IMR-90 (cell line): ENCODE data around the gene EML6. TPM values are rescaled to one million over a fixed set of nuclear protein-coding genes. Genes with fewer than 3 reads are reported as not detected.

Source experiments
- ATAC-seq: fragments of 200-7000 bp; cut with Tn5 transposase; 2 replicates; pipeline ENCODE4 v1.9.1; 2020; ENCODE audit warnings: low read depth, mild to moderate bottlenecking, moderate library complexity
- BruUV-seq: library from RNA; stranded (reverse); fragments of 400-500 nt; replicated peaks from 2 replicates; lab custom pipeline; 2021; lab: Mats Ljungman, UMichigan
- CTCF ChIA-PET: fragments of 300-600 bp; formaldehyde crosslinking; extraction: SDS; loops from one replicate; lab custom pipeline; 2021; ENCODE audit warnings: antibody characterized with exemption; lab: Yijun Ruan, JAX
- POLR2A ChIA-PET: fragments of 300-600 bp; sonication (Branson Sonifier 250); formaldehyde crosslinking; loops from one replicate; lab custom pipeline; 2022; ENCODE audit warnings: antibody characterized with exemption; ENCODE audit not compliant: unreplicated experiment; lab: Charles Lee
- DNase-seq: peaks from one replicate; pipeline ENCODE4 v3.0.0; 2013
- H2AFZ ChIP-seq: replicated peaks from 2 replicates; pipeline ENCODE3; 2013; ENCODE audit warnings: low read length, mild to moderate bottlenecking; ENCODE audit not compliant: poor library complexity
- H2AK5ac ChIP-seq: 2 replicates; pipeline ENCODE4 v1.6.1; 2013; ENCODE audit warnings: low read depth, low read length, inconsistent platforms
- H2AK9ac ChIP-seq: replicated peaks from 2 replicates; pipeline ENCODE3; 2013; ENCODE audit warnings: mild to moderate bottlenecking, low read depth, low read length, moderate library complexity; ENCODE audit not compliant: poor library complexity
- H2BK120ac ChIP-seq: 2 replicates; pipeline ENCODE4 v1.6.1; 2013; ENCODE audit warnings: low read depth, low read length, inconsistent platforms
- H2BK15ac ChIP-seq: 3 replicates; pipeline ENCODE4 v1.6.1; 2013; ENCODE audit warnings: low read depth, low read length, inconsistent platforms
- H2BK20ac ChIP-seq: 2 replicates; pipeline ENCODE4 v1.6.1; 2013; ENCODE audit warnings: low read depth, mild to moderate bottlenecking, inconsistent platforms, low read length, moderate library complexity
- H2BK5ac ChIP-seq: 2 replicates; pipeline ENCODE4 v1.6.1; 2013; ENCODE audit warnings: mild to moderate bottlenecking, low read depth, low read length, inconsistent platforms; ENCODE audit not compliant: poor library complexity, severe bottlenecking
- H3K14ac ChIP-seq: replicated peaks from 2 replicates; pipeline ENCODE4 v1.6.1; 2013; ENCODE audit warnings: low read depth, low read length, inconsistent platforms
- H3K18ac ChIP-seq: 2 replicates; pipeline ENCODE4 v1.6.1; 2013; ENCODE audit warnings: low read depth, low read length, control low read depth
- H3K23ac ChIP-seq: 2 replicates; pipeline ENCODE4 v1.6.1; 2013; ENCODE audit warnings: low read depth, low read length, inconsistent platforms
- H3K27ac ChIP-seq: 2 replicates; pipeline ENCODE4 v1.5.1; 2013; ENCODE audit warnings: mild to moderate bottlenecking, control low read depth, low read length; ENCODE audit not compliant: insufficient read depth
- H3K27me3 ChIP-seq: 2 replicates; pipeline ENCODE4 v1.6.1; 2013; ENCODE audit warnings: low read length; ENCODE audit not compliant: control insufficient read depth, insufficient read depth
- H3K36me3 ChIP-seq: 2 replicates; pipeline ENCODE4 v1.6.1; 2013; ENCODE audit warnings: low read length, mixed read lengths; ENCODE audit not compliant: control insufficient read depth, insufficient read depth
- H3K4ac ChIP-seq: 2 replicates; pipeline ENCODE4 v1.6.1; 2013; ENCODE audit warnings: low read depth, low read length, inconsistent platforms
- H3K4me1 ChIP-seq: 2 replicates; pipeline ENCODE4 v1.6.1; 2013; ENCODE audit warnings: low read length, mixed read lengths; ENCODE audit not compliant: control insufficient read depth, insufficient read depth
- H3K4me2 ChIP-seq: 2 replicates; pipeline ENCODE4 v1.6.1; 2013; ENCODE audit warnings: low read depth, mild to moderate bottlenecking, control low read depth, low read length, moderate library complexity
- H3K4me3 ChIP-seq: 2 replicates; pipeline ENCODE4 v1.5.1; 2013; ENCODE audit warnings: low read depth, mild to moderate bottlenecking, control low read depth, low read length, moderate library complexity; ENCODE audit not compliant: insufficient read depth
- H3K56ac ChIP-seq: 2 replicates; pipeline ENCODE4 v1.6.1; 2013; ENCODE audit warnings: low read length, inconsistent platforms; ENCODE audit not compliant: insufficient read depth; ENCODE audit errors: extremely low read depth
- H3K79me1 ChIP-seq, 2 experiments: 2 replicates each; pipeline ENCODE4 v1.6.1; 2013; ENCODE audit warnings: low read length in 2 of 2, inconsistent platforms in 1 of 2, low read depth in 1 of 2
- H3K9ac ChIP-seq: 2 replicates; pipeline ENCODE4 v1.6.1; 2013; ENCODE audit warnings: low read depth, low read length, control low read depth
- H3K9me1 ChIP-seq: 2 replicates; pipeline ENCODE4 v1.6.1; 2013; ENCODE audit warnings: low read length, inconsistent platforms; ENCODE audit not compliant: insufficient read depth
- H3K9me3 ChIP-seq: 2 replicates; pipeline ENCODE4 v1.6.1; 2013; ENCODE audit warnings: low read length; ENCODE audit not compliant: control insufficient read depth, insufficient read depth
- H4K20me1 ChIP-seq: 2 replicates; pipeline ENCODE4 v1.6.1; 2013; ENCODE audit warnings: low read length, inconsistent platforms; ENCODE audit not compliant: insufficient read depth
- H4K5ac ChIP-seq: 2 replicates; pipeline ENCODE4 v1.6.1; 2013; ENCODE audit warnings: mild to moderate bottlenecking, low read depth, low read length, control low read depth
- H4K8ac ChIP-seq, 2 experiments: 2 replicates each; pipeline ENCODE4 v1.6.1; 2013; ENCODE audit warnings: low read depth in 2 of 2, low read length in 2 of 2, control low read depth in 1 of 2, inconsistent platforms in 1 of 2
- H4K91ac ChIP-seq: 2 replicates; pipeline ENCODE4 v1.6.1; 2013; ENCODE audit warnings: low read depth, low read length, inconsistent platforms; ENCODE audit not compliant: insufficient read depth
- FOS ChIP-seq: fragments of 150-350 bp; IDR thresholded peaks from 2 replicates; pipeline ENCODE4 v1.6.1; 2016; ENCODE audit warnings: low read depth, low read length
- MAFK ChIP-seq: IDR thresholded peaks from 2 replicates; pipeline ENCODE4 v1.6.1; 2012; ENCODE audit warnings: low read depth, low read length, improper control_type of control experiment
- dilution Hi-C: fragments of 300-500 bp; cut with HindIII; formaldehyde crosslinking; loops from one replicate; pipeline ENCODE4 v1.14.3; 2018; ENCODE audit warnings: low sequenced_read_pairs; ENCODE audit not compliant: unreplicated experiment
- in situ Hi-C: fragments of 300-500 bp; cut with MboI; formaldehyde crosslinking; loops from 3 replicates; pipeline ENCODE4 v1.14.3; 2019; ENCODE audit warnings: low sequenced_read_pairs, inconsistent platforms, mixed read lengths
- intact Hi-C: fragments of 100-400 bp; cut with micrococcal nuclease; formaldehyde crosslinking; loops from 2 replicates; pipeline ENCODE4 v1.10.0; 2022
- polyA plus RNA-seq, 3 experiments: library from polyadenylated mRNA; depleted of rRNA; stranded (reverse); fragments of >200 nt; gene quantifications; 2 replicates each; pipeline ENCODE4 v1.2.3, GENCODE V29; 2012; ENCODE audit warnings: low replicate concordance in 1 of 3
- total RNA-seq: library from RNA; depleted of rRNA; stranded (reverse); fragments of >200 nt; gene quantifications from 2 replicates; pipeline ENCODE4 v1.2.3, GENCODE V29; 2012

Gene EML6
- total and polyA plus RNA-seq, 2 of the 4 experiments (the other 2 are of a cell fraction): 0.18 to 0.19 TPM

DNA sequence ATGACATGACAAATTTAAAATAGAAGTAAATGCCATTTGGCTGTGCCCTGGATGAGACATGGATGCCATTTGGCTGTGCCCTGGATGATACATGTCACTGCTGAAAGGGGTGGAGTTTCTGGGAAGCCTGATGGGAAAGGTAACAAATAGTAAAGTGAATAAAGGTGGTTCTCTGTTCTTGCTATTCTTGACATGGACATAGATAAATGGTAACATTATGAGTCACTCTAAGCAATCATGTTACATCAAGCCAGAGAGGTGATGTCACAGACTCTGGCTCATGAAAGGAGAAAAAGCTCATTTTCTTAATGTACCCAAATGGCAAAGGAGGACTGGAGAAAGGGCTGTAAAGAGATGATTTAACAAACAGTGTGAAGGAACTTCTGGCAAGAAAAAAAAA, 86.4 kb downstream of the EML6 start:
- no peak overlapping the region for H2BK5ac ChIP-seq
- no TSS peak for BruUV-seq
- no peaks in the 10 kb centered on the region for H3K9me1 ChIP-seq
- no peaks in the 10 kb centered on the region for H3K79me1 ChIP-seq
- no peak overlapping the region for H2BK20ac ChIP-seq
- no peaks in the 10 kb centered on the region for H3K9me3 ChIP-seq
- H2AFZ ChIP-seq: no peak overlapping the region
- no peak overlapping the region for H2BK15ac ChIP-seq
- no peak overlapping the region for H2AK5ac ChIP-seq
- no peak overlapping the region for H3K56ac ChIP-seq
- no peaks in the 10 kb centered on the region for H4K20me1 ChIP-seq
- H3K4me3 ChIP-seq: no peak overlapping the region
- no peak overlapping the region for H3K4me2 ChIP-seq
- ChIA-PET POLR2A (no interaction called here), CTCF (no interaction called here)
- H2AK9ac ChIP-seq: no peak overlapping the region
- no peak overlapping the region for H3K9ac ChIP-seq
- no peak overlapping the region for H3K4ac ChIP-seq
- H4K8ac ChIP-seq: no peak overlapping the region
- no peaks in the 10 kb centered on the region for H3K4me1 ChIP-seq
- no peak for ATAC-seq
- no peak overlapping the region for H4K5ac ChIP-seq
- no peak overlapping the region for H3K18ac ChIP-seq
- no peak overlapping the region for H3K23ac ChIP-seq
- H3K36me3 ChIP-seq: no peaks in the 10 kb centered on the region
- TF ChIP-seq FOS: 0 out of 2 replicates have a peak, but pooled peaks have one; percentile 12
- no peak for TF ChIP-seq MAFK
- in situ Hi-C loops (no loop called here), intact Hi-C loops (no loop called here), dilution Hi-C loops (no loop called here)
- H3K14ac ChIP-seq: no peak overlapping the region
- no peak overlapping the region for H3K27ac ChIP-seq
- no peak overlapping the region for H4K91ac ChIP-seq
- peaks cover 25% of the 10 kb centered on the region for H3K27me3 ChIP-seq
- no peak overlapping the region for H2BK120ac ChIP-seq
- DNase-seq: peak; percentile 58
